ENCODE data around the gene GPBP1L1. TPM values are rescaled to one million over a fixed set of nuclear protein-coding genes. Genes with fewer than 3 reads are reported as not detected.

Gene GPBP1L1
- polyA plus RNA-seq, 1 donor (not counting 4 experiments of a cell fraction or from before 2014, with no cell fraction given): 64.1 TPM

GRCh38 chr1:45583264-45583665 is 103.1 kb downstream of the GPBP1L1 start:
- Histone ChIP-seq H3K9ac (ENCODE audit: control insufficient read depth, extremely low read depth, insufficient read depth, low read length) (peak overlapping the region; percentile 97), H3K9me1 (ENCODE audit: control insufficient read depth, extremely low read depth, insufficient read depth, low read length) (no peaks in the 10 kb centered on the region), H4K20me1 (ENCODE audit: control insufficient read depth, extremely low read depth, insufficient read depth, low read length) (peaks cover 11% of the 10 kb centered on the region), H3K4me2 (ENCODE audit: control insufficient read depth, extremely low read depth, insufficient read depth, low read depth, low read length) (peak overlapping the region; percentile 81), H3K79me2 (ENCODE audit: control insufficient read depth, insufficient read depth, low read length) (peaks cover 39% of the 10 kb centered on the region), H3K9me3 (ENCODE audit: control insufficient read depth, low read depth, low read length) (no peaks in the 10 kb centered on the region), H3K4me1 (ENCODE audit: control insufficient read depth, extremely low read depth, insufficient read depth, low read length) (peaks cover 11% of the 10 kb centered on the region), H2AFZ (ENCODE audit: control insufficient read depth, low read length) (peak overlapping the region; percentile 92), H3K27ac (ENCODE audit: control insufficient read depth, insufficient read depth, low read length) (peak overlapping the region; percentile 92), H3K36me3 (ENCODE audit: control insufficient read depth in 2 of 2, extremely low read depth in 1 of 2, insufficient read depth in 2 of 2, low read length in 2 of 2) (peaks cover 0 to 6% of the 10 kb centered on the region in 2 experiments), H3K27me3 (ENCODE audit: control insufficient read depth, extremely low read depth, insufficient read depth, low read length) (no peaks in the 10 kb centered on the region), H3K4me3 (ENCODE audit: control insufficient read depth in 2 of 3, extremely low read depth in 1 of 3, insufficient read depth in 2 of 3, low read depth in 1 of 3, low read length in 3 of 3) (peak overlapping the region; percentile 66 to 98 (median 79))
- dilution Hi-C loops (cut with MboI; ENCODE audit: extremely low pct_ligation_motif_present, low sequenced_read_pairs): no loop called here
- TF ChIP-seq, protein P1, sequence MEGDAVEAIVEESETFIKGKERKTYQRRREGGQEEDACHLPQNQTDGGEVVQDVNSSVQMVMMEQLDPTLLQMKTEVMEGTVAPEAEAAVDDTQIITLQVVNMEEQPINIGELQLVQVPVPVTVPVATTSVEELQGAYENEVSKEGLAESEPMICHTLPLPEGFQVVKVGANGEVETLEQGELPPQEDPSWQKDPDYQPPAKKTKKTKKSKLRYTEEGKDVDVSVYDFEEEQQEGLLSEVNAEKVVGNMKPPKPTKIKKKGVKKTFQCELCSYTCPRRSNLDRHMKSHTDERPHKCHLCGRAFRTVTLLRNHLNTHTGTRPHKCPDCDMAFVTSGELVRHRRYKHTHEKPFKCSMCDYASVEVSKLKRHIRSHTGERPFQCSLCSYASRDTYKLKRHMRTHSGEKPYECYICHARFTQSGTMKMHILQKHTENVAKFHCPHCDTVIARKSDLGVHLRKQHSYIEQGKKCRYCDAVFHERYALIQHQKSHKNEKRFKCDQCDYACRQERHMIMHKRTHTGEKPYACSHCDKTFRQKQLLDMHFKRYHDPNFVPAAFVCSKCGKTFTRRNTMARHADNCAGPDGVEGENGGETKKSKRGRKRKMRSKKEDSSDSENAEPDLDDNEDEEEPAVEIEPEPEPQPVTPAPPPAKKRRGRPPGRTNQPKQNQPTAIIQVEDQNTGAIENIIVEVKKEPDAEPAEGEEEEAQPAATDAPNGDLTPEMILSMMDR (optimal IDR thresholded peaks at IDR 0.05 in 1 of 3, IDR thresholded peaks at IDR 0.05 in 1 of 3, conservative IDR thresholded peaks at IDR 0.05 in 1 of 3; ENCODE audit: extremely low read depth in 1 of 3, insufficient read depth in 2 of 3, low read length in 3 of 3): no peak
- no peak for TF ChIP-seq EZH2 (IDR thresholded peaks at IDR 0.05; ENCODE audit: low read length)
- DNase-seq (ENCODE audit: low read depth, low spot score): no peak
- FAIRE-seq: peak; percentile 79

Small RNA genes within 50 kb of the gene (small RNA-seq; reads per million reads assigned to genes)
- 0 reads per million in 3 experiments for gene AL355480.1 (ENCODE audit: insufficient read length in 3 of 3, low read depth in 3 of 3, low replicate concordance in 1 of 3)
- 0 reads per million in 3 experiments for gene AL355480.2 (ENCODE audit: insufficient read length in 3 of 3, low read depth in 3 of 3, low replicate concordance in 1 of 3)
- 0 reads per million in 3 experiments for gene AL355480.3 (ENCODE audit: insufficient read length in 3 of 3, low read depth in 3 of 3, low replicate concordance in 1 of 3)
- 0 reads per million in 3 experiments for gene AL355480.4 (ENCODE audit: insufficient read length in 3 of 3, low read depth in 3 of 3, low replicate concordance in 1 of 3)

Other genes starting within 250 kb of the GPBP1L1 start
- gene TESK2, start 195.4 kb downstream of the GPBP1L1 start, polyA plus RNA-seq: 2.0 to 3.5 TPM (median 2.2 TPM) in 3 replicates
- 1.7 to 2.2 TPM (median 1.9 TPM) in 3 replicates for gene CCDC163, start 186.5 kb downstream of the GPBP1L1 start, polyA plus RNA-seq
- gene MMACHC, start 186.2 kb downstream of the GPBP1L1 start, polyA plus RNA-seq: 4.7 to 7.6 TPM (median 5.7 TPM) in 3 replicates
- gene PRDX1, start 164.6 kb downstream of the GPBP1L1 start, polyA plus RNA-seq: 938 to 1,251 TPM (median 971 TPM) in 3 replicates
- 104 to 109 TPM (median 107 TPM) in 3 replicates for gene AKR1A1, start 135.7 kb downstream of the GPBP1L1 start, polyA plus RNA-seq
- 19.9 to 61.7 TPM (median 60.1 TPM) in 3 replicates for gene NASP, start 102.5 kb downstream of the GPBP1L1 start, polyA plus RNA-seq
- gene CCDC17, start 62.5 kb downstream of the GPBP1L1 start, polyA plus RNA-seq: 0.17 to 0.57 TPM (median 0.37 TPM) in 3 replicates
- gene TMEM69, start 1.6 kb upstream of the GPBP1L1 start, polyA plus RNA-seq: 69.7 to 110 TPM (median 91.4 TPM) in 3 replicates
- 6.7 to 10.0 TPM (median 8.3 TPM) in 3 replicates for gene IPP, start 64.1 kb upstream of the GPBP1L1 start, polyA plus RNA-seq
- gene MAST2, start 117.1 kb upstream of the GPBP1L1 start, polyA plus RNA-seq: 12.2 to 15.7 TPM (median 14.6 TPM) in 3 replicates